GM12875 (cell line): Measurements from ENCODE around the gene B3GNT9.
"Not testable (repeated sequence)": the region's sequence is repeated elsewhere in the genome, so short reads cannot be mapped to it uniquely, and the experiment has no call there.

ENCODE experiments used
- H3K4me3 ChIP-seq: one replicate; pipeline ENCODE4 v1.5.1; 2011; ENCODE audit warnings: low read depth, low read length, control low read depth
- TF ChIP-seq, protein P1 (sequence below): IDR thresholded peaks from 2 replicates; pipeline ENCODE4 v1.5.1; 2011; ENCODE audit warnings: low read depth, mild to moderate bottlenecking, control low read depth, inconsistent platforms, low read length, moderate library complexity, borderline replicate concordance; ENCODE audit not compliant: insufficient read depth

Gene B3GNT9

GRCh38 chr16:67142342-67142741, 8.5 kb downstream of the B3GNT9 start:
- TF ChIP-seq, protein P1, sequence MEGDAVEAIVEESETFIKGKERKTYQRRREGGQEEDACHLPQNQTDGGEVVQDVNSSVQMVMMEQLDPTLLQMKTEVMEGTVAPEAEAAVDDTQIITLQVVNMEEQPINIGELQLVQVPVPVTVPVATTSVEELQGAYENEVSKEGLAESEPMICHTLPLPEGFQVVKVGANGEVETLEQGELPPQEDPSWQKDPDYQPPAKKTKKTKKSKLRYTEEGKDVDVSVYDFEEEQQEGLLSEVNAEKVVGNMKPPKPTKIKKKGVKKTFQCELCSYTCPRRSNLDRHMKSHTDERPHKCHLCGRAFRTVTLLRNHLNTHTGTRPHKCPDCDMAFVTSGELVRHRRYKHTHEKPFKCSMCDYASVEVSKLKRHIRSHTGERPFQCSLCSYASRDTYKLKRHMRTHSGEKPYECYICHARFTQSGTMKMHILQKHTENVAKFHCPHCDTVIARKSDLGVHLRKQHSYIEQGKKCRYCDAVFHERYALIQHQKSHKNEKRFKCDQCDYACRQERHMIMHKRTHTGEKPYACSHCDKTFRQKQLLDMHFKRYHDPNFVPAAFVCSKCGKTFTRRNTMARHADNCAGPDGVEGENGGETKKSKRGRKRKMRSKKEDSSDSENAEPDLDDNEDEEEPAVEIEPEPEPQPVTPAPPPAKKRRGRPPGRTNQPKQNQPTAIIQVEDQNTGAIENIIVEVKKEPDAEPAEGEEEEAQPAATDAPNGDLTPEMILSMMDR = no peak
- H3K4me3 ChIP-seq = no peak overlapping the region

DNA sequence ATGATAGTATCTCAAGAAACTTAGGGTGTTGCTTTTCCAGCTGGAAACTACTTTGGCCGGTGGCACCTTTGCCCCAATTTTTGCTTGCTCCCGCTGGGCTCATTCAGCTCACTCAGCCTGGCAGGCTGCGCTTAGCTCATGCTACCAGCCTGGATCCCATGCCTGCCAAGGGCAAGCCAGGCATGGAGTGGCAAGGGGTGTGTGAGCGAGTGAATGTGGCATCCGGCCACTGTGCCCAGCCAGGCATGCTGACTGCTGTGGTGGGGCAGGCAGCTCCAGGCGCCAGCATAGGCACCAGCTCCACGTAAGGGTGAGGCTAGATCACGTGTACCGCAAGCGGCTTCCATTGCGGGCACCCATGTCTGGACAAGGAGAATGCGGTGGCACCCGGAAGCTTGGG, 9.4 kb downstream of the B3GNT9 start:
- H3K4me3 ChIP-seq = no peak overlapping the region
- TF ChIP-seq, protein P1 = no peak

DNA sequence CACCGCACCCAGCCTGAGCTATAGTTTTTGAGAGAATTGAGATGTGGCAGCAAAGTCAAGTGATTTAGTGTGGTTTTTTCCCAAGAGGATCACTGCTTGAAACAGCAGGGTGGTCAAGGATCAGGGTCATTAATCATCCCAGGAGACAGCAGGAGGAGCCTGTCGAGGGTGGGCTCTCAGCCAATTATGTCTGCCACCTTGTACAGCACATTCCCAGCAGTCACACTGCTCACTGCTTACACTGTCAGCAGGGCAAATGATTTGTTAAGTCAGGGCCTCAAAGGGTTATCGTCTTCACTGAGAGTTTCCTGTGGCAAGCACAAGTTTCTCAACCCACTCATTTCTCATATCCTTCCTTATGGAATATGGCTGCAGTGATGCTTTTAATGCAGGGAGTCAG, 13.2 kb downstream of the B3GNT9 start:
- H3K4me3 ChIP-seq = no peak overlapping the region
- TF ChIP-seq, protein P1 = no peak

DNA sequence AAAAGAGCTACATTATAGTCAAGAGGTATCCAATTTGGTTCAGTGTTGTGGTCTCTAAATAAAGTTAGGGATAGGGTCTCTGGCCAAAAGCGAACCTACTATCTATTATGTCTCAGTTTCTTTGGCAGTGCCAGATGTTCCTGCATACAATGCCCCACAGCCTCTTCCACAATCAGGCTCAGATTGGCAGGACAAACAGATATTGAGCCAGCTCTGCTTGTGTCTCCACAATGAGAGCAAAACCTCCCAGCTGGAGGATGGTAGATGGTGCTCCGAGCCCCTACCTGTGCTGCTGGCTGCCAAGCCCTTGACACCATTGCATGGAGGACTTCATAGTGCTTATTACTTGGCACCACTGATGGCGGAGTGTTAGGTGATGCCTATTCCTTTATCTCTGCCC, 21.4 kb downstream of the B3GNT9 start:
- TF ChIP-seq, protein P1 = no peak
- no peak overlapping the region for H3K4me3 ChIP-seq

DNA sequence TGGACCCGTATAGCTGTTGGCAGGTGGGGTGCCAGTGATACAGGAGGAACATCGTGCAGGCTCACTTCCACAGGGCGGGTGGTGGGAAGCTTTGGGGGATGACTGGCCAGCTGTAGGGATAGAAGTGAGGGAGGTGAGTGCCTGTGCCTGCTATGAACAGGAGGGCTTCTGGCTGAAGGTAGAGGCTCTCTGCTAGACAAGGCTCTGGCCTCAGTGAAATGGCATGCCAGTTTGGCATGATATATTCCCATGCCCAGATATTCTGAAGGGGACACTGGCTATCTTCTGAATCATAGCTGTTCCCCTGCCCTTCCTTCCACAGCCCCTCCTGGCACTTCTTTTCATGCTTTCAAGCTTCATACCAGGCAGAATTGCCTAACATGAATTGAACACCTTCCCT, 21.9 kb downstream of the B3GNT9 start:
- H3K4me3 ChIP-seq = no peak overlapping the region
- TF ChIP-seq, protein P1 = no peak

GRCh38 chr16:67128417-67128816, 22.4 kb downstream of the B3GNT9 start:
- TF ChIP-seq, protein P1 = no peak
- H3K4me3 ChIP-seq = no peak overlapping the region

DNA sequence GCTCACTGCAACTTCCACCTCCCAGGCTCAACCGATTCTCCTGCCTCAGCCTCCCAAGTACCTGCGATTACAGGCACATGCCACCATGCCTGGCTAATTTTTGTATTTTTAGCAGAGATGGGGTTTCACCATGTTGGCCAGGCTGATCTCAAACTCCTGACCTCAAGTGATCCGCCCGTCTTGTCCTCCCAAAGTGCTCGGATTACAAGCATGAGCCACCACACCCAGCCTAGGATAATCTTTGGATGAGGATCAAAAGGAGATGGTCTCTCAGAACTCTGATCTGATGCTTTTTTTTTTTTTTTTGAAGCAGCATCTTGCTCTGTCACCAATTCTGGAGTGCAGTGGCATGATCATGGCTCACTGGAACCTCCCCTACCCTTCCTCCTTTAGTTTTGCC, 28.0 kb downstream of the B3GNT9 start:
- not testable (repeated sequence) for H3K4me3 ChIP-seq

- H3K4me3 ChIP-seq = no peak overlapping the region
- TF ChIP-seq, protein P1 = no peak
These were observed 30.8 kb downstream of the B3GNT9 start for GRCh38 chr16:67120025-67120424.
